Neural cell (in vitro differentiated cells): ENCODE results near the gene AGPAT3. TPM values are rescaled to one million over a fixed set of nuclear protein-coding genes. Genes with fewer than 3 reads are reported as not detected.

ENCODE experiments used
- H2AFZ ChIP-seq: fragments of 200-600, 300-800 bp; sonication (generic), shearing (Covaris generic); 2 replicates; pipeline ENCODE4 v1.6.0; 2014; ENCODE audit warnings: low read depth, mild to moderate bottlenecking, antibody characterized with exemption, low read length, moderate library complexity
- H3F3A ChIP-seq: fragments of 200-600 bp; shearing (Covaris generic); 2 replicates; pipeline ENCODE4 v1.6.1; 2016; ENCODE audit warnings: mild to moderate bottlenecking, moderate library complexity, mixed read lengths, antibody characterized with exemption, low read length; ENCODE audit not compliant: insufficient read depth, poor library complexity, severe bottlenecking
- H3K27ac ChIP-seq: fragments of 200-600, 300-800 bp; sonication (generic), shearing (Covaris generic); 2 replicates; pipeline ENCODE4 v1.5.1; 2014; ENCODE audit warnings: mild to moderate bottlenecking, low read length, moderate library complexity
- H3K27me3 ChIP-seq: fragments of 300-800, 200-600 bp; sonication (generic), shearing (Covaris generic); 2 replicates; pipeline ENCODE4 v1.6.0; 2014; ENCODE audit warnings: mild to moderate bottlenecking, low read depth, low read length, moderate library complexity; ENCODE audit not compliant: insufficient read depth
- H3K36me3 ChIP-seq: fragments of 300-800, 200-600 bp; sonication (generic), shearing (Covaris generic); 2 replicates; pipeline ENCODE4 v1.5.1; 2014; ENCODE audit warnings: mild to moderate bottlenecking, antibody characterized with exemption, low read length, moderate library complexity; ENCODE audit not compliant: insufficient read depth
- H3K4me2 ChIP-seq: fragments of 300-800, 200-600 bp; sonication (generic), shearing (Covaris generic); 2 replicates; pipeline ENCODE4 v1.6.0; 2014; ENCODE audit warnings: mild to moderate bottlenecking, low read length
- H3K4me3 ChIP-seq: fragments of 300-800, 200-600 bp; sonication (generic), shearing (Covaris generic); 2 replicates; pipeline ENCODE4 v1.5.1; 2014; ENCODE audit warnings: mild to moderate bottlenecking, low read length, moderate library complexity
- H3K79me2 ChIP-seq: fragments of 200-600 bp; shearing (Covaris generic); replicated peaks from 2 replicates; pipeline ENCODE4 v1.6.0; 2014; ENCODE audit warnings: mild to moderate bottlenecking, low read length, moderate library complexity; ENCODE audit not compliant: insufficient read depth
- H3K9ac ChIP-seq: fragments of 300-800, 200-600 bp; sonication (generic), shearing (Covaris generic); 2 replicates; pipeline ENCODE4 v1.6.1; 2016; ENCODE audit warnings: mild to moderate bottlenecking, low read length, mixed read lengths
- H3K9me2 ChIP-seq: fragments of 200-600 bp; shearing (Covaris generic); 2 replicates; pipeline ENCODE4 v1.6.1; 2016; ENCODE audit warnings: mild to moderate bottlenecking, low read length, mixed read lengths; ENCODE audit not compliant: insufficient read depth
- H3K9me3 ChIP-seq: fragments of 200-600, 300-800 bp; sonication (generic), shearing (Covaris generic); 2 replicates; pipeline ENCODE4 v1.6.1; 2016; ENCODE audit warnings: mild to moderate bottlenecking, mixed run types, low read length, moderate library complexity, mixed read lengths
- H4K20me1 ChIP-seq: fragments of 200-600 bp; shearing (Covaris generic); 2 replicates; pipeline ENCODE4 v1.6.1; 2016; ENCODE audit warnings: mild to moderate bottlenecking, mixed run types; ENCODE audit not compliant: insufficient read depth
- EP300 ChIP-seq: fragments of 450-650 bp; conservative IDR thresholded peaks from 2 replicates; pipeline ENCODE4 v1.6.1; 2014; ENCODE audit warnings: antibody characterized with exemption, mild to moderate bottlenecking, moderate library complexity; ENCODE audit not compliant: poor library complexity, severe bottlenecking
- EZH2 ChIP-seq: fragments of 200-600, 300-800 bp; shearing (Covaris generic), sonication (generic); IDR thresholded peaks from 2 replicates; pipeline ENCODE4 v1.6.1; 2014; ENCODE audit warnings: antibody characterized with exemption, low read length, borderline replicate concordance, mild to moderate bottlenecking; ENCODE audit not compliant: insufficient read depth, poor library complexity, severe bottlenecking
- MXI1 ChIP-seq: fragments of 450-650 bp; conservative IDR thresholded peaks from 2 replicates; pipeline ENCODE4 v1.6.1; 2014; ENCODE audit warnings: antibody characterized with exemption, mild to moderate bottlenecking; ENCODE audit not compliant: poor library complexity, severe bottlenecking
- POLR2AphosphoS5 ChIP-seq: IDR thresholded peaks from 2 replicates; pipeline ENCODE4 v1.6.1; 2012
- RAD21 ChIP-seq: fragments of 450-650 bp; conservative IDR thresholded peaks from 2 replicates; pipeline ENCODE4 v1.6.1; 2014; ENCODE audit warnings: antibody characterized with exemption, mild to moderate bottlenecking, moderate library complexity
- SMC3 ChIP-seq: fragments of 450-650 bp; conservative IDR thresholded peaks from 2 replicates; pipeline ENCODE4 v1.6.1; 2014; ENCODE audit warnings: antibody characterized with exemption, mild to moderate bottlenecking, moderate library complexity; ENCODE audit not compliant: poor library complexity
- TAF1 ChIP-seq: IDR thresholded peaks from 2 replicates; pipeline ENCODE4 v1.6.1; 2012; ENCODE audit warnings: low read depth
- polyA plus RNA-seq: library from polyadenylated mRNA; depleted of rRNA; stranded (reverse); fragments of >200 nt; gene quantifications from 2 replicates; pipeline ENCODE4 v1.2.3, GENCODE V29; 2014
- TF ChIP-seq, protein P1 (sequence below): fragments of 450-650 bp; IDR thresholded peaks from 2 replicates; pipeline ENCODE4 v1.5.1; 2014; ENCODE audit warnings: antibody characterized with exemption, mild to moderate bottlenecking, moderate library complexity; ENCODE audit not compliant: poor library complexity, severe bottlenecking
- TF ChIP-seq, protein P2 (sequence below): IDR thresholded peaks from 2 replicates; pipeline ENCODE4 v1.6.1; 2012; ENCODE audit warnings: borderline replicate concordance

AGPAT3 gene
- polyA plus RNA-seq, 1 donor from 2014 or later: 8.4 TPM

DNA sequence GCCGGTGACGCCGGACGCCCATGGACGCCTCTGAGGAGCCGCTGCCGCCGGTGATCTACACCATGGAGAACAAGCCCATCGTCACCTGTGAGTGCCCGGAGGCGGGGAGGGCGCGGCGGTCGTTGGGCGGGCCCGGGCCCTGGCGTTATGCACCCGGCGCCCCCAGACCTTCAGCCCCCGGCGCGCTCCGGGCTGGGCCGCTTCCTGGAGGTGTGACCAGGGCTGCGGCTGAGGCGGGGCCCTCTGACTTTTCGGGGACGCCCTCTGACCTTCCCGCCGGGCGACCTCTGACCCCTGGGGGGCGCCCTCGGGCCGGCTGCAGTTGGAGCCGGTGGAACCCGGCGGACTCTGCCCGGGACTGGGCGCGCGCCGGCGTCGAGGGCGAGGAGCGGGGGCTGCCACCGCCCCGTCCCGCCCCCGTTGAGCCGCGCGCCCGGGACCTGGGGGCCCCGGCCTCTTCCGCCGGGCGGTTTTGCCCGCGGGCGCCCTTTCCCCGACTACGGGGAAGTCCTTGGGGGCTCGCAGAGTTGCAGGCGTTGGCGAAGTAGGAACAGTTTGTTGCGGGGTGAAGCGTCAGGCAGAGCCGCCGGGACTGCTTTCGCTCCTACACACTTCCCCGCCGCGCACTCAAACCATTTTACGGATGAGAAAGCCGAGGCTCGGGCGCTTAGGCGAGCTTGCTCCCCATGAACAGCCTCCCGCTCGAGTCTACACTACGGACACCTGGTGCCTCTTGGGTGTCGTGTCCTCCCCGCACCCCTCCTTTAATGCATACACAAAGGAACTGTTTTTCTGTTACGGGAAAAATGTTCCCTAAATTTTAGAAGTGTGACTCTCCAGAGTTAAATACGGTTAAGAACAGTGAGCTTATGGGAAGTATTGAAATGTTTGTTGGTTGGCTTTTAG is 147.7 kb downstream of the AGPAT3 start:
- H3K27ac ChIP-seq: no peak overlapping the region
- no peak overlapping the region for H2AFZ ChIP-seq
- H3K4me3 ChIP-seq: peak overlapping the region; percentile 85

DNA sequence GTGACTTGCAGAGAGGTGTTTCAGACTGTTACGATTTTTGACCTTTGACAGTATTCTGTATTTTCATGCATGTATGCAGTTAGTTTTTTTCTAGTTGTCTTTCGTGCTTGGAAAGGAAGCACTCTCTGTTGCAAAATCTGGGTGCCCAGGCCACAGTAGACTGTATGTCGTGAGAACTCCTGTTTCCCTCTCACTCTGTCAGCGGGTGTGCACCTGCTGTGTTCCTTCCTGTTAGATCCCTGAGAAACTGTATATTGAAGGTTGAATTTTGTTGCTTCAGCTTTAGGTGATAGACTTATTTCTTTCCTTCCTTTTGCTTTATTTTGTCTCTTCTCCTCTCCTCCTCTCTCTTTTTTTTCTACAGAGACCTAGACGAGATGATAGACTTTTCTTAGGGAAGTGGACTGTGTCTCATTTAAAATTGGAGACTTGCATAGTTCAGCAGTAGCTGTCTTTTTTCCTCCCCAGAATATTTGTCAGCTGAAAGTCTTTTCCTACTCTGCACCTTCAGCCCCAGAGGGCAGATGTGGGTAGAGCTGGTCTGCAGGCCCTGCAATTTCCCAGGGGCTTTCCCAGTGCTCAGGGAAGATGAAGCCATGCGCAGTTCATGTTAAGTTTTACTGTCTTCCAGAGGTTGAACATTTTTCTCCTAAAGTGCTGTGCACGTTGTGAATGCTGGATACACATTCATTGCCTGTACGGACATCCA is 148.5 kb downstream of the AGPAT3 start:
- no peak overlapping the region for H2AFZ ChIP-seq
- no peaks in the 10 kb centered on the region for H3F3A ChIP-seq
- H3K79me2 ChIP-seq: peaks cover 51% of the 10 kb centered on the region
- H3K9me2 ChIP-seq: no peaks in the 10 kb centered on the region
- H3K4me3 ChIP-seq: peak overlapping the region; percentile 85
- H3K9ac ChIP-seq: peak overlapping the region; percentile 69
- H3K27me3 ChIP-seq: no peaks in the 10 kb centered on the region
- no peaks in the 10 kb centered on the region for H4K20me1 ChIP-seq
- H3K36me3 ChIP-seq: no peaks in the 10 kb centered on the region
- peak overlapping the region; percentile 56 for H3K4me2 ChIP-seq
- TF ChIP-seq EP300 (no peak), POLR2AphosphoS5 (no peak), TAF1 (no peak), RAD21 (no peak), MXI1 (no peak), EZH2 (no peak), SMC3 (no peak)
- TF ChIP-seq, protein P1, sequence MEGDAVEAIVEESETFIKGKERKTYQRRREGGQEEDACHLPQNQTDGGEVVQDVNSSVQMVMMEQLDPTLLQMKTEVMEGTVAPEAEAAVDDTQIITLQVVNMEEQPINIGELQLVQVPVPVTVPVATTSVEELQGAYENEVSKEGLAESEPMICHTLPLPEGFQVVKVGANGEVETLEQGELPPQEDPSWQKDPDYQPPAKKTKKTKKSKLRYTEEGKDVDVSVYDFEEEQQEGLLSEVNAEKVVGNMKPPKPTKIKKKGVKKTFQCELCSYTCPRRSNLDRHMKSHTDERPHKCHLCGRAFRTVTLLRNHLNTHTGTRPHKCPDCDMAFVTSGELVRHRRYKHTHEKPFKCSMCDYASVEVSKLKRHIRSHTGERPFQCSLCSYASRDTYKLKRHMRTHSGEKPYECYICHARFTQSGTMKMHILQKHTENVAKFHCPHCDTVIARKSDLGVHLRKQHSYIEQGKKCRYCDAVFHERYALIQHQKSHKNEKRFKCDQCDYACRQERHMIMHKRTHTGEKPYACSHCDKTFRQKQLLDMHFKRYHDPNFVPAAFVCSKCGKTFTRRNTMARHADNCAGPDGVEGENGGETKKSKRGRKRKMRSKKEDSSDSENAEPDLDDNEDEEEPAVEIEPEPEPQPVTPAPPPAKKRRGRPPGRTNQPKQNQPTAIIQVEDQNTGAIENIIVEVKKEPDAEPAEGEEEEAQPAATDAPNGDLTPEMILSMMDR: no peak
- TF ChIP-seq, protein P2, sequence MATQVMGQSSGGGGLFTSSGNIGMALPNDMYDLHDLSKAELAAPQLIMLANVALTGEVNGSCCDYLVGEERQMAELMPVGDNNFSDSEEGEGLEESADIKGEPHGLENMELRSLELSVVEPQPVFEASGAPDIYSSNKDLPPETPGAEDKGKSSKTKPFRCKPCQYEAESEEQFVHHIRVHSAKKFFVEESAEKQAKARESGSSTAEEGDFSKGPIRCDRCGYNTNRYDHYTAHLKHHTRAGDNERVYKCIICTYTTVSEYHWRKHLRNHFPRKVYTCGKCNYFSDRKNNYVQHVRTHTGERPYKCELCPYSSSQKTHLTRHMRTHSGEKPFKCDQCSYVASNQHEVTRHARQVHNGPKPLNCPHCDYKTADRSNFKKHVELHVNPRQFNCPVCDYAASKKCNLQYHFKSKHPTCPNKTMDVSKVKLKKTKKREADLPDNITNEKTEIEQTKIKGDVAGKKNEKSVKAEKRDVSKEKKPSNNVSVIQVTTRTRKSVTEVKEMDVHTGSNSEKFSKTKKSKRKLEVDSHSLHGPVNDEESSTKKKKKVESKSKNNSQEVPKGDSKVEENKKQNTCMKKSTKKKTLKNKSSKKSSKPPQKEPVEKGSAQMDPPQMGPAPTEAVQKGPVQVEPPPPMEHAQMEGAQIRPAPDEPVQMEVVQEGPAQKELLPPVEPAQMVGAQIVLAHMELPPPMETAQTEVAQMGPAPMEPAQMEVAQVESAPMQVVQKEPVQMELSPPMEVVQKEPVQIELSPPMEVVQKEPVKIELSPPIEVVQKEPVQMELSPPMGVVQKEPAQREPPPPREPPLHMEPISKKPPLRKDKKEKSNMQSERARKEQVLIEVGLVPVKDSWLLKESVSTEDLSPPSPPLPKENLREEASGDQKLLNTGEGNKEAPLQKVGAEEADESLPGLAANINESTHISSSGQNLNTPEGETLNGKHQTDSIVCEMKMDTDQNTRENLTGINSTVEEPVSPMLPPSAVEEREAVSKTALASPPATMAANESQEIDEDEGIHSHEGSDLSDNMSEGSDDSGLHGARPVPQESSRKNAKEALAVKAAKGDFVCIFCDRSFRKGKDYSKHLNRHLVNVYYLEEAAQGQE: no peak
- no peak overlapping the region for H3K27ac ChIP-seq
- H3K9me3 ChIP-seq: no peaks in the 10 kb centered on the region

More for the DNA sequence above, 147.7 kb downstream of the AGPAT3 start:
- Histone ChIP-seq H3K79me2 (peaks cover 47% of the 10 kb centered on the region), H3K27me3 (no peaks in the 10 kb centered on the region), H3K36me3 (no peaks in the 10 kb centered on the region), H4K20me1 (no peaks in the 10 kb centered on the region), H3K9ac (peak overlapping the region; percentile 69), H3F3A (no peaks in the 10 kb centered on the region), H3K9me2 (no peaks in the 10 kb centered on the region), H3K4me2 (peak overlapping the region; percentile 56), H3K9me3 (no peaks in the 10 kb centered on the region)
- no peak for TF ChIP-seq SMC3
- TF ChIP-seq, protein P1: peak; percentile 48
